ENCODE data around the gene NOL3. TPM values are rescaled to one million over a fixed set of nuclear protein-coding genes. Genes with fewer than 3 reads are reported as not detected.

Gene NOL3
- polyA plus RNA-seq, 1 of the 3 experiments (the other 2 are of a cell fraction), result 34.1 TPM

GRCh38 chr16:67157892-67158635 is 12.3 kb upstream of the NOL3 start (continued):
- TF ChIP-seq, protein P1, sequence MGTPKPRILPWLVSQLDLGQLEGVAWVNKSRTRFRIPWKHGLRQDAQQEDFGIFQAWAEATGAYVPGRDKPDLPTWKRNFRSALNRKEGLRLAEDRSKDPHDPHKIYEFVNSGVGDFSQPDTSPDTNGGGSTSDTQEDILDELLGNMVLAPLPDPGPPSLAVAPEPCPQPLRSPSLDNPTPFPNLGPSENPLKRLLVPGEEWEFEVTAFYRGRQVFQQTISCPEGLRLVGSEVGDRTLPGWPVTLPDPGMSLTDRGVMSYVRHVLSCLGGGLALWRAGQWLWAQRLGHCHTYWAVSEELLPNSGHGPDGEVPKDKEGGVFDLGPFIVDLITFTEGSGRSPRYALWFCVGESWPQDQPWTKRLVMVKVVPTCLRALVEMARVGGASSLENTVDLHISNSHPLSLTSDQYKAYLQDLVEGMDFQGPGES (IDR thresholded peaks at IDR 0.05; ENCODE audit: low read depth, low read length), result no peak
- TF ChIP-seq MXI1 (IDR thresholded peaks at IDR 0.05; ENCODE audit: low read depth, low read length), result no peak
- TF ChIP-seq RXRA (IDR thresholded peaks at IDR 0.05; ENCODE audit: borderline replicate concordance, low read depth), result no peak
- TF ChIP-seq, protein P2, sequence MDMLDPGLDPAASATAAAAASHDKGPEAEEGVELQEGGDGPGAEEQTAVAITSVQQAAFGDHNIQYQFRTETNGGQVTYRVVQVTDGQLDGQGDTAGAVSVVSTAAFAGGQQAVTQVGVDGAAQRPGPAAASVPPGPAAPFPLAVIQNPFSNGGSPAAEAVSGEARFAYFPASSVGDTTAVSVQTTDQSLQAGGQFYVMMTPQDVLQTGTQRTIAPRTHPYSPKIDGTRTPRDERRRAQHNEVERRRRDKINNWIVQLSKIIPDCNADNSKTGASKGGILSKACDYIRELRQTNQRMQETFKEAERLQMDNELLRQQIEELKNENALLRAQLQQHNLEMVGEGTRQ (IDR thresholded peaks at IDR 0.05; ENCODE audit: borderline replicate concordance, low read depth, low read length), result no peak

DNA sequence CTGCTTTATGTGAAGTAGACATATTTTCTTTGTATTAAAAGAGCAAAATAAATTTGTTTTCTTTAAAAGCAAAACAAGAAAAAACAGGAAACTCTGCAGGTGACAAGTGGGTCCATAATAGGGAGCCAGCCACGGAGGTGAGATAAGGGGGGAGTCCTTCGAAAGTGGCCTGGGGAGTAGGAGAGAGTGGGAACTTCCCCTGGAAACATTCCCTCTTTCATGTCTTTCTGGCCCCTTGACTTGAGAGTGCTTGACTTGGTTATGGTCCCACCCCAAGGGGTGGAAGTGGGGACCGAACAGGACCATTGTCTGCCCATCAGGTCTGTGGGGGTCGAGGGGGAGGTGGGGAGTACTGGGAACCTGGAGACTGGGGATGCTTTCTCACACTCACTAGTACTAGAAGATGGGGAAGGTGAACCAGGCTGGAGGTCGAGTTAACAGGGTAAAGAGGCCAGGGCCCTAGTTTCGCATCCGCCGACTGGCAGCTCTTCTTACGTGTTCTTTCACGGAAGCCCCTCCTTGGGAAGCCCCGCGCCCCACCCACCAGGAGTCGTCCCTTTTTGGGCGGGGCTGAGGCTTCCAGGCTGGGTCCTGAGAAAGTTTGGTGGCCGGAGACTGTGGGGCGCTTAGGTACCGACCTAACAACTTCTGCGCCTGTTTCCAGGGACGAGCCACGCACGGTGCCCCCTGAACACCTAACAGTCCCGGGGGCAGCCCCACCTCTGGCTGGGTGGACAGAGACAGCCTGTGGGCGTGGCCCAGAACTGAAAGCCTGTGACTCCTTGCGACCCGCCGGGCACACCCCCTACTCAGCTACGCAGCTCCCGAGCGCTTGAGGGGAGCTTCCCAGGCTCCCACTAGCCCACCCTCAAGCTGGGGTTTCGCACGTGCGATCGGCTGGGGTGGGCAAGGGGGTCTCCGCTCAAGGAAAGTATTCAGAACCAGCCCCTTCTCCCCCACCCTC is 11.4 kb upstream of the NOL3 start:
- WGBS (ENCODE audit: low lambda C conversion rate), result 12% methylated on average over 19 of the region's 34 CpGs
- Histone ChIP-seq H4K20me1 (ENCODE audit: insufficient read depth) (peaks cover 26% of the 10 kb centered on the region), H3K36me3 (replicated peaks in 1 of 2; ENCODE audit: control insufficient read depth in 1 of 2, insufficient read depth in 2 of 2, low read length in 1 of 2) (peaks cover 0 to 3% of the 10 kb centered on the region in 2 experiments)

DNA sequence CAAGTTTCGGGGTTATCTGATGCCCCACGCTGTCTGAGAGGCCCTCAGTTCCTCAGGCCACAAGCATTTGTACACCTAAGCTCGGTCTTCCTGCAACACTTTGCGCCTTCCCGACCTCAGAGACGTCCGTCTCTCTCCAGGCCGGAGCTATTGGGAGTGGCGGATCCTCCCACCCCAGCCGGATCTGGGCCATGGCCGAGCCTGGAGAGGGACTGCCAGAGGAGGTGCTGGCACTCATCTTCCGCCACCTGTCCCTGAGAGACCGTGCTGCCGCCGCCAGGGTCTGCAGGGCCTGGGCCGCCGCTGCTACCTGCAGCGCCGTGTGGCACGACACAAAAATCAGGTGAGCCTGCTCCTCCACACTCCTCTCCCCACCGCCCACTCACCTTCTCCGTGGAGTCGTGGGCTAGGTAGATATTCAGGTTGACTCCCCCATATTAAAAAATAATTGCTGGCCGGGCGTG is 8.7 kb upstream of the NOL3 start:
- H3K36me3 ChIP-seq (replicated peaks in 1 of 2; ENCODE audit: control insufficient read depth in 1 of 2, insufficient read depth in 2 of 2, low read length in 1 of 2), result no peaks in the 10 kb centered on the region
- no peaks in the 10 kb centered on the region for H3K9me3 ChIP-seq
- H3K4me3 ChIP-seq (ENCODE audit: low read depth in 2 of 2, low read length in 1 of 2), result peak overlapping the region in 1 of 2 experiments; percentile 93; a peak in 1 of 4 replicates
- no peaks in the 10 kb centered on the region for H3K27me3 ChIP-seq (ENCODE audit: insufficient read depth)
- no peak overlapping the region for H3K27ac ChIP-seq (ENCODE audit: low read depth in 2 of 2, low read length in 1 of 2)
- peaks cover 14% of the 10 kb centered on the region for H3F3A ChIP-seq (replicated peaks; ENCODE audit: insufficient read depth)
- H2AFZ ChIP-seq (ENCODE audit: low read depth), result no peak overlapping the region
- no peaks in the 10 kb centered on the region for H3K79me2 ChIP-seq (ENCODE audit: insufficient read depth)
- 97% methylated on average over 21 of the region's 25 CpGs for WGBS (ENCODE audit: low lambda C conversion rate)
- TF ChIP-seq EP300 (IDR thresholded peaks at IDR 0.05; ENCODE audit: borderline replicate concordance in 1 of 2, low read depth in 1 of 2, low read length in 1 of 2) (no peak), CHD2 (IDR thresholded peaks at IDR 0.05; ENCODE audit: low read length, partially characterized antibody) (no peak), RAD21 (IDR thresholded peaks at IDR 0.05; ENCODE audit: low read length) (no peak), FOXJ3 (CRISPR knock-in tag; IDR thresholded peaks at IDR 0.05) (no peak), SMC3 (IDR thresholded peaks at IDR 0.05; ENCODE audit: low read depth, low read length) (no peak), NRF1 (IDR thresholded peaks at IDR 0.05; ENCODE audit: low read depth, low read length) (no peak), SIN3A (IDR thresholded peaks at IDR 0.05; ENCODE audit: borderline replicate concordance, low read depth, low read length) (no peak), RCOR1 (IDR thresholded peaks at IDR 0.05; ENCODE audit: low read length) (no peak)
- TF ChIP-seq, protein P3, sequence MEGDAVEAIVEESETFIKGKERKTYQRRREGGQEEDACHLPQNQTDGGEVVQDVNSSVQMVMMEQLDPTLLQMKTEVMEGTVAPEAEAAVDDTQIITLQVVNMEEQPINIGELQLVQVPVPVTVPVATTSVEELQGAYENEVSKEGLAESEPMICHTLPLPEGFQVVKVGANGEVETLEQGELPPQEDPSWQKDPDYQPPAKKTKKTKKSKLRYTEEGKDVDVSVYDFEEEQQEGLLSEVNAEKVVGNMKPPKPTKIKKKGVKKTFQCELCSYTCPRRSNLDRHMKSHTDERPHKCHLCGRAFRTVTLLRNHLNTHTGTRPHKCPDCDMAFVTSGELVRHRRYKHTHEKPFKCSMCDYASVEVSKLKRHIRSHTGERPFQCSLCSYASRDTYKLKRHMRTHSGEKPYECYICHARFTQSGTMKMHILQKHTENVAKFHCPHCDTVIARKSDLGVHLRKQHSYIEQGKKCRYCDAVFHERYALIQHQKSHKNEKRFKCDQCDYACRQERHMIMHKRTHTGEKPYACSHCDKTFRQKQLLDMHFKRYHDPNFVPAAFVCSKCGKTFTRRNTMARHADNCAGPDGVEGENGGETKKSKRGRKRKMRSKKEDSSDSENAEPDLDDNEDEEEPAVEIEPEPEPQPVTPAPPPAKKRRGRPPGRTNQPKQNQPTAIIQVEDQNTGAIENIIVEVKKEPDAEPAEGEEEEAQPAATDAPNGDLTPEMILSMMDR (IDR thresholded peaks at IDR 0.05), result no peak
- TF ChIP-seq, protein P1 (IDR thresholded peaks at IDR 0.05; ENCODE audit: low read depth, low read length), result no peak
- no peak overlapping the region for H3K9ac ChIP-seq
- peaks cover 10% of the 10 kb centered on the region; the same call in 1 of the 2 replicates for H4K20me1 ChIP-seq (ENCODE audit: insufficient read depth)
- CTCF ChIA-PET, result interaction anchor here (0.9 to 14.2 kb wide), 4 partner anchors 8 to 140 kb away, joined by 5 to 470 read pairs (median 20); partner anchors contain the start of genes CBFB and NOL3
- POLR2A ChIA-PET, result interaction anchor here (2.5 to 3.9 kb wide), 3 partner anchors 8 to 13 kb away, joined by 6 to 37 read pairs (median 15); partner anchors contain the start of genes B3GNT9 and NOL3
- DNase-seq, result no peak
- H3K4me2 ChIP-seq, result peak overlapping the region; percentile 88; the same call in 1 of the 2 replicates
- H3K9me2 ChIP-seq, result no peaks in the 10 kb centered on the region
- H3K4me1 ChIP-seq (ENCODE audit: control insufficient read depth in 1 of 2, insufficient read depth in 2 of 2, low read depth in 1 of 2, low read length in 1 of 2), result peaks cover 4 to 30% of the 10 kb centered on the region in 2 experiments; a peak in 1 of 4 replicates

More for the DNA sequence above, 11.4 kb upstream of the NOL3 start:
- DNase-seq, result peak; percentile 61
- Histone ChIP-seq H3K9me3 (no peaks in the 10 kb centered on the region), H3K9ac (peak overlapping the region; percentile 79), H3K4me3 (ENCODE audit: low read depth in 2 of 2, low read length in 1 of 2) (peak overlapping the region; percentile 93 to 96), H3F3A (replicated peaks; ENCODE audit: insufficient read depth) (peaks cover 14% of the 10 kb centered on the region), H3K79me2 (ENCODE audit: insufficient read depth) (no peaks in the 10 kb centered on the region), H3K27me3 (ENCODE audit: insufficient read depth) (no peaks in the 10 kb centered on the region), H3K4me2 (peak overlapping the region; percentile 88), H2AFZ (ENCODE audit: low read depth) (peak overlapping the region; percentile 89; the same call in 1 of the 2 replicates), H3K9me2 (no peaks in the 10 kb centered on the region), H3K27ac (ENCODE audit: low read depth in 2 of 2, low read length in 1 of 2) (peak overlapping the region; percentile 56 to 60; a peak in 3 of 4 replicates), H3K4me1 (ENCODE audit: control insufficient read depth in 1 of 2, insufficient read depth in 2 of 2, low read depth in 1 of 2, low read length in 1 of 2) (peaks cover 4 to 27% of the 10 kb centered on the region in 2 experiments; a peak in 1 of 4 replicates)
- POLR2A ChIA-PET, result interaction anchor here (0.8 kb wide), 1 partner anchor 331 kb away, joined by 3 read pairs; no protein-coding TSS in a partner anchor
- no peak for TF ChIP-seq RAD21 (IDR thresholded peaks at IDR 0.05; ENCODE audit: low read length)
- no peak for TF ChIP-seq MEF2A (IDR thresholded peaks at IDR 0.05; ENCODE audit: borderline replicate concordance, low read depth)
- CTCF ChIA-PET, result interaction anchor here (1.2 to 14.2 kb wide), 11 partner anchors 11 to 752 kb away, joined by 3 to 470 read pairs (median 6); partner anchors contain the start of genes CBFB, CES4A and NOL3
